Measurements from ENCODE around the gene LMF2. TPM values are rescaled to one million over a fixed set of nuclear protein-coding genes. Genes with fewer than 3 reads are reported as not detected.

The LMF2 gene
- total RNA-seq, 1 experiment from 2014 or later = 56.9 TPM

DNA sequence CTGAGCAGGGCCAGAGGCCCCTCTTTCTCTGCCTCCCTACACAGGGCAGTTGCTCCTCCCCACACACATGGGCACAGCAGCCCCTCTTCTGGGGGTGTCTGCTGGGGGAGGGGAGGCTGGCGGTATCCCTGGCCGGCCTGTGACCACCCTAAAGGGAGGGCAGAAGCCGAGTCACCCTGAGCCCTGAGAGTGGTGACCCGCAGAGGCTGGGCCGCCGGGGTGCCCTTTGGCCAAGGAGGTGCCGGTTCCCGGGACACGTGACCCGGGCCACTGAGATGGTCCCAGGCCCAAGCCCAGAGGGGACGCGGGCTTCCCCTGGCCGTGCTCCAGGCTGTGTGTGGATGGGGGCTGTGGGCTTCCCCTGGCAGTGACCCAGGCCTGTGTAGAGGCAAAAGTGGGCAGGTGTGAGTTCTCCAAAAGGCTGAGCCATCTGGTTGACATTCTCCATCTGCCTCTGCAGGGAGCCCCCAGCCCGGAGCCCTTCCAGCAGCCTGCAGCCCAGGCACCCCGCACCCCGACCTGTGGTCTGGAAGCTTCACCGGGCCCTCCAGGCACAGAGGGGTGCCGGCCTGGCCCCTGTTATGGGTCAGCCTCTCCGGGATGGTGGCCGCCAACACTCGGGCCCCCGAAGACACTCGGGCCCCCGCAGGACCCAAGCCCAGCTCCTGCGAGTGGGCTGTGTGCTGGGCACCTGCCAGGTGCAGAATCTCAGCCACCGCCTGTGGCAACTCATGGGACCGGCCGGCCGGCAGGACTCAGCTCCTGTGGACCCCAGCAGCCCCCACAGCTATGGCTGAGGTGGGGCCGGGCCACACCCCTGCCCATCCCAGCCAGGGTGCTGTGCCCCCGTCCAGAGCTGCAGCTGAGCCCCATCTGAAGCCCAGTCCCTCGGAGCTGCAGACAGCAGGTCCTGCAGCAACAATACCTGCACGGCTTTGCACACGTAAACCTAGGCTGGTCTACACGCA, 25.1 kb downstream of the LMF2 start:
- ATAC-seq = peak; percentile 4; the same call in 1 of the 2 replicates
- POLR2A ChIA-PET = no interaction called here
- RAD21 ChIA-PET (ENCODE audit: low non-redundant PET in 1 of 2, low total read pairs in 2 of 2, uncharacterized antibody in 2 of 2, unreplicated experiment in 2 of 2) = no interaction called here

More for the DNA sequence above, 25.1 kb downstream of the LMF2 start:
- Histone ChIP-seq H3K9me2 (ENCODE audit: insufficient read depth) (no peaks in the 10 kb centered on the region), H3K36me3 (ENCODE audit: control insufficient read depth in 1 of 2, insufficient read depth in 2 of 2, low read length in 2 of 2) (no peaks in the 10 kb centered on the region), H4K20me1 (ENCODE audit: insufficient read depth) (no peaks in the 10 kb centered on the region), H3K27me3 (ENCODE audit: insufficient read depth, low read length) (no peaks in the 10 kb centered on the region), H3K79me2 (ENCODE audit: insufficient read depth, low read length) (no peaks in the 10 kb centered on the region), H3K4me1 (ENCODE audit: control insufficient read depth in 1 of 2, insufficient read depth in 2 of 2, low read length in 2 of 2) (peaks cover 8 to 32% of the 10 kb centered on the region in 2 experiments; a peak in 3 of 4 replicates), H3K4me2 (ENCODE audit: low read length) (peak overlapping the region; percentile 94), H3K4me3 (replicated peaks in 1 of 2; ENCODE audit: low read depth in 1 of 2, low read length in 2 of 2) (peak overlapping the region; percentile 71 to 76), H3K9me3 (ENCODE audit: control insufficient read depth in 1 of 2, insufficient read depth in 1 of 2, low read depth in 1 of 2, low read length in 2 of 2) (no peaks in the 10 kb centered on the region), H3K27ac (ENCODE audit: low read depth, low read length) (peak overlapping the region; percentile 56; the same call in 1 of the 2 replicates), H3K9ac (ENCODE audit: low read length) (peak overlapping the region; percentile 65), H2AFZ (ENCODE audit: low read depth, low read length, poor library complexity, severe bottlenecking) (no peak overlapping the region)
- DNase-seq (ENCODE audit: low read depth, low spot score) = no peak
- intact Hi-C loops (cut with micrococcal nuclease) = no loop called here
- CTCF ChIA-PET = no interaction called here
- no peak for TF ChIP-seq FOSL1 (IDR thresholded peaks at IDR 0.05; ENCODE audit: low read depth)
- TF ChIP-seq EZH2 (IDR thresholded peaks at IDR 0.05) = no peak
- no peak for TF ChIP-seq POLR2AphosphoS5 (IDR thresholded peaks at IDR 0.05; ENCODE audit: low read depth, low read length)
- TF ChIP-seq, protein P1, sequence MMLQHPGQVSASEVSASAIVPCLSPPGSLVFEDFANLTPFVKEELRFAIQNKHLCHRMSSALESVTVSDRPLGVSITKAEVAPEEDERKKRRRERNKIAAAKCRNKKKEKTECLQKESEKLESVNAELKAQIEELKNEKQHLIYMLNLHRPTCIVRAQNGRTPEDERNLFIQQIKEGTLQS (IDR thresholded peaks at IDR 0.05) = no peak
- TF ChIP-seq, protein P2, sequence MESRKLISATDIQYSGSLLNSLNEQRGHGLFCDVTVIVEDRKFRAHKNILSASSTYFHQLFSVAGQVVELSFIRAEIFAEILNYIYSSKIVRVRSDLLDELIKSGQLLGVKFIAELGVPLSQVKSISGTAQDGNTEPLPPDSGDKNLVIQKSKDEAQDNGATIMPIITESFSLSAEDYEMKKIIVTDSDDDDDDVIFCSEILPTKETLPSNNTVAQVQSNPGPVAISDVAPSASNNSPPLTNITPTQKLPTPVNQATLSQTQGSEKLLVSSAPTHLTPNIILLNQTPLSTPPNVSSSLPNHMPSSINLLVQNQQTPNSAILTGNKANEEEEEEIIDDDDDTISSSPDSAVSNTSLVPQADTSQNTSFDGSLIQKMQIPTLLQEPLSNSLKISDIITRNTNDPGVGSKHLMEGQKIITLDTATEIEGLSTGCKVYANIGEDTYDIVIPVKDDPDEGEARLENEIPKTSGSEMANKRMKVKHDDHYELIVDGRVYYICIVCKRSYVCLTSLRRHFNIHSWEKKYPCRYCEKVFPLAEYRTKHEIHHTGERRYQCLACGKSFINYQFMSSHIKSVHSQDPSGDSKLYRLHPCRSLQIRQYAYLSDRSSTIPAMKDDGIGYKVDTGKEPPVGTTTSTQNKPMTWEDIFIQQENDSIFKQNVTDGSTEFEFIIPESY (IDR thresholded peaks at IDR 0.05; ENCODE audit: extremely low read depth, insufficient replicate concordance, low read length) = no peak
- TF ChIP-seq, protein P3, sequence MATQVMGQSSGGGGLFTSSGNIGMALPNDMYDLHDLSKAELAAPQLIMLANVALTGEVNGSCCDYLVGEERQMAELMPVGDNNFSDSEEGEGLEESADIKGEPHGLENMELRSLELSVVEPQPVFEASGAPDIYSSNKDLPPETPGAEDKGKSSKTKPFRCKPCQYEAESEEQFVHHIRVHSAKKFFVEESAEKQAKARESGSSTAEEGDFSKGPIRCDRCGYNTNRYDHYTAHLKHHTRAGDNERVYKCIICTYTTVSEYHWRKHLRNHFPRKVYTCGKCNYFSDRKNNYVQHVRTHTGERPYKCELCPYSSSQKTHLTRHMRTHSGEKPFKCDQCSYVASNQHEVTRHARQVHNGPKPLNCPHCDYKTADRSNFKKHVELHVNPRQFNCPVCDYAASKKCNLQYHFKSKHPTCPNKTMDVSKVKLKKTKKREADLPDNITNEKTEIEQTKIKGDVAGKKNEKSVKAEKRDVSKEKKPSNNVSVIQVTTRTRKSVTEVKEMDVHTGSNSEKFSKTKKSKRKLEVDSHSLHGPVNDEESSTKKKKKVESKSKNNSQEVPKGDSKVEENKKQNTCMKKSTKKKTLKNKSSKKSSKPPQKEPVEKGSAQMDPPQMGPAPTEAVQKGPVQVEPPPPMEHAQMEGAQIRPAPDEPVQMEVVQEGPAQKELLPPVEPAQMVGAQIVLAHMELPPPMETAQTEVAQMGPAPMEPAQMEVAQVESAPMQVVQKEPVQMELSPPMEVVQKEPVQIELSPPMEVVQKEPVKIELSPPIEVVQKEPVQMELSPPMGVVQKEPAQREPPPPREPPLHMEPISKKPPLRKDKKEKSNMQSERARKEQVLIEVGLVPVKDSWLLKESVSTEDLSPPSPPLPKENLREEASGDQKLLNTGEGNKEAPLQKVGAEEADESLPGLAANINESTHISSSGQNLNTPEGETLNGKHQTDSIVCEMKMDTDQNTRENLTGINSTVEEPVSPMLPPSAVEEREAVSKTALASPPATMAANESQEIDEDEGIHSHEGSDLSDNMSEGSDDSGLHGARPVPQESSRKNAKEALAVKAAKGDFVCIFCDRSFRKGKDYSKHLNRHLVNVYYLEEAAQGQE (IDR thresholded peaks at IDR 0.05; ENCODE audit: low read depth) = no peak
- no peak for TF ChIP-seq SIN3A (IDR thresholded peaks at IDR 0.05; ENCODE audit: low read depth)
- no peak for TF ChIP-seq RAD21 (IDR thresholded peaks at IDR 0.05; ENCODE audit: low read depth)
- TF ChIP-seq, protein P4, sequence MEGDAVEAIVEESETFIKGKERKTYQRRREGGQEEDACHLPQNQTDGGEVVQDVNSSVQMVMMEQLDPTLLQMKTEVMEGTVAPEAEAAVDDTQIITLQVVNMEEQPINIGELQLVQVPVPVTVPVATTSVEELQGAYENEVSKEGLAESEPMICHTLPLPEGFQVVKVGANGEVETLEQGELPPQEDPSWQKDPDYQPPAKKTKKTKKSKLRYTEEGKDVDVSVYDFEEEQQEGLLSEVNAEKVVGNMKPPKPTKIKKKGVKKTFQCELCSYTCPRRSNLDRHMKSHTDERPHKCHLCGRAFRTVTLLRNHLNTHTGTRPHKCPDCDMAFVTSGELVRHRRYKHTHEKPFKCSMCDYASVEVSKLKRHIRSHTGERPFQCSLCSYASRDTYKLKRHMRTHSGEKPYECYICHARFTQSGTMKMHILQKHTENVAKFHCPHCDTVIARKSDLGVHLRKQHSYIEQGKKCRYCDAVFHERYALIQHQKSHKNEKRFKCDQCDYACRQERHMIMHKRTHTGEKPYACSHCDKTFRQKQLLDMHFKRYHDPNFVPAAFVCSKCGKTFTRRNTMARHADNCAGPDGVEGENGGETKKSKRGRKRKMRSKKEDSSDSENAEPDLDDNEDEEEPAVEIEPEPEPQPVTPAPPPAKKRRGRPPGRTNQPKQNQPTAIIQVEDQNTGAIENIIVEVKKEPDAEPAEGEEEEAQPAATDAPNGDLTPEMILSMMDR (IDR thresholded peaks at IDR 0.05 in 2 of 3, conservative IDR thresholded peaks at IDR 0.05 in 1 of 3; ENCODE audit: borderline replicate concordance in 1 of 3, insufficient read depth in 1 of 3, low read depth in 2 of 3, low read length in 2 of 3) = no peak
- no peak for TF ChIP-seq EGR1 (IDR thresholded peaks at IDR 0.05; ENCODE audit: low read depth)
- TF ChIP-seq SP1 (IDR thresholded peaks at IDR 0.05; ENCODE audit: low read depth) = no peak
- no peak for TF ChIP-seq ZNF274 (IDR thresholded peaks at IDR 0.05; ENCODE audit: low read depth, low read length)
- BruUV-seq (replicated peaks) = no TSS peak
